Stimulated activated CD4-positive, alpha-beta T cell treated with anti-CD3 and anti-CD28 coated beads, TNF-alpha, amount 100 ng/mL, for 24 hours (primary cell): ENCODE measurements around the gene TMEM163.

Experiments
- DNase-seq, 3 experiments: peaks; one replicate each; pipeline ENCODE4 v3.0.0-alpha.2; 2020; ENCODE audit warnings: low read depth in 3 of 3

Gene TMEM163

GRCh38 chr2:134410006-134410405 is 308.8 kb downstream of the TMEM163 start:
- no peak for DNase-seq

- no peak for DNase-seq
These were observed 310.0 kb downstream of the TMEM163 start for GRCh38 chr2:134408791-134409190.

- DNase-seq = no peak
These were observed 310.4 kb downstream of the TMEM163 start for GRCh38 chr2:134408386-134408785.

GRCh38 chr2:134407154-134407890 is 311.5 kb downstream of the TMEM163 start:
- no peak for DNase-seq

GRCh38 chr2:134406736-134407135 is 312.1 kb downstream of the TMEM163 start:
- DNase-seq = no peak

GRCh38 chr2:134406311-134406710 is 312.5 kb downstream of the TMEM163 start:
- no peak for DNase-seq
